ENCODE results near the gene CEP295NL. TPM values are rescaled to one million over a fixed set of nuclear protein-coding genes. Genes with fewer than 3 reads are reported as not detected.
"Not testable (repeated sequence)": the region's sequence is repeated elsewhere in the genome, so short reads cannot be mapped to it uniquely, and the experiment has no call there.

Gene CEP295NL
- total RNA-seq, 1 experiment from 2014 or later = 0.66 TPM

DNA sequence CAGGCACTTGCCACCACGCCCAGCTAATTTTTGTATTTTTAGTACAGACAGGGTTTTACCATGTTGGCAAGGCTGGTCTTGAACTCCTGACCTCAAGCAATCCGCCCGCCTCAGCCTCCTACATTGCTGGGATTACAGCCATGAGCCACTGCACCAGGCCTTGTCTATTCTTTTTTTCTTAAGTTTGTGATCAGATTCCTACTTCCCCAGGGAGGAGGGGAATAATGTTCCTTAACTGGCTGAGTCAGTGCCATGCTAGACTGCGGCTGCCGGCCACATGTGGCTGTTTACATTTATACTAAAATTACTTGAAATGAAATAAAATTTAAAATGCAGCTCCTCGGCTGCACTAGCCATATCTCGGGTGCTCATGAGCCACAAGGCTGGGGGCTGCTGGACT lies 34.6 kb downstream of the CEP295NL start:
- H3K79me1 ChIP-seq (ENCODE audit: insufficient read depth, low read depth, low read length, poor library complexity, severe bottlenecking) = no peaks in the 10 kb centered on the region
- H3K27me3 Mint-ChIP-seq (ENCODE audit: low read depth) = no peaks in the 10 kb centered on the region
- no peak overlapping the region for H2BK5ac ChIP-seq (ENCODE audit: insufficient read length, low read length)
- no peak overlapping the region; the same call in 1 of the 2 replicates for H3K14ac ChIP-seq (ENCODE audit: insufficient read depth, low read length)
- no peak overlapping the region for H4K5ac ChIP-seq (ENCODE audit: insufficient read length, low read depth, low read length)
- H2AFZ ChIP-seq (ENCODE audit: low read length) = no peak overlapping the region
- H3T11ph ChIP-seq (ENCODE audit: low read length) = no peak overlapping the region
- no peak overlapping the region for H3K56ac ChIP-seq (ENCODE audit: insufficient read length, low read depth, low read length)
- no peak overlapping the region for H3K4me2 ChIP-seq (ENCODE audit: insufficient read depth, insufficient read length, low read length)
- no peaks in the 10 kb centered on the region for H3K27me3 ChIP-seq (ENCODE audit: insufficient read depth, low read length)
- H3K18ac ChIP-seq (ENCODE audit: insufficient read length, low read depth, low read length) = no peak overlapping the region
- H3K9ac ChIP-seq (ENCODE audit: extremely low read depth, insufficient read length, low read length) = no peak overlapping the region
- H3K27ac ChIP-seq (ENCODE audit: insufficient read length, low read depth, low read length) = no peak overlapping the region
- H4K91ac ChIP-seq (ENCODE audit: insufficient read length, low read depth, low read length) = no peak overlapping the region
- no peak overlapping the region for H2BK120ac ChIP-seq (ENCODE audit: low read depth, low read length, poor library complexity, severe bottlenecking)
- TF ChIP-seq, protein P1, sequence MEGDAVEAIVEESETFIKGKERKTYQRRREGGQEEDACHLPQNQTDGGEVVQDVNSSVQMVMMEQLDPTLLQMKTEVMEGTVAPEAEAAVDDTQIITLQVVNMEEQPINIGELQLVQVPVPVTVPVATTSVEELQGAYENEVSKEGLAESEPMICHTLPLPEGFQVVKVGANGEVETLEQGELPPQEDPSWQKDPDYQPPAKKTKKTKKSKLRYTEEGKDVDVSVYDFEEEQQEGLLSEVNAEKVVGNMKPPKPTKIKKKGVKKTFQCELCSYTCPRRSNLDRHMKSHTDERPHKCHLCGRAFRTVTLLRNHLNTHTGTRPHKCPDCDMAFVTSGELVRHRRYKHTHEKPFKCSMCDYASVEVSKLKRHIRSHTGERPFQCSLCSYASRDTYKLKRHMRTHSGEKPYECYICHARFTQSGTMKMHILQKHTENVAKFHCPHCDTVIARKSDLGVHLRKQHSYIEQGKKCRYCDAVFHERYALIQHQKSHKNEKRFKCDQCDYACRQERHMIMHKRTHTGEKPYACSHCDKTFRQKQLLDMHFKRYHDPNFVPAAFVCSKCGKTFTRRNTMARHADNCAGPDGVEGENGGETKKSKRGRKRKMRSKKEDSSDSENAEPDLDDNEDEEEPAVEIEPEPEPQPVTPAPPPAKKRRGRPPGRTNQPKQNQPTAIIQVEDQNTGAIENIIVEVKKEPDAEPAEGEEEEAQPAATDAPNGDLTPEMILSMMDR (conservative IDR thresholded peaks at IDR 0.05) = no peak
- no peaks in the 10 kb centered on the region for H3K23me2 ChIP-seq (ENCODE audit: insufficient read length, low read depth, low read length, poor library complexity, severe bottlenecking)
- no peak overlapping the region for H3K4me3 Mint-ChIP-seq
- H3K27ac Mint-ChIP-seq = no peak overlapping the region
- H3K36me3 Mint-ChIP-seq (ENCODE audit: insufficient read depth in 1 of 3, low read depth in 3 of 3) = peaks cover 7 to 36% (median 22%) of the 10 kb centered on the region in 3 experiments; a peak in 6 of 7 replicates
- no peaks in the 10 kb centered on the region for H3K9me3 ChIP-seq (ENCODE audit: control insufficient read depth, low read depth, low read length)
- H3K4me1 ChIP-seq (ENCODE audit: insufficient read depth, low read length) = no peaks in the 10 kb centered on the region
- no CpG with 5 or more reads among the region's 7 CpGs for WGBS (ENCODE audit: extremely low coverage, insufficient read length, low lambda C conversion rate)
- no peaks in the 10 kb centered on the region for H3K79me2 ChIP-seq (ENCODE audit: insufficient read depth, low read length)
- H2BK20ac ChIP-seq (ENCODE audit: low read depth, low read length, poor library complexity, severe bottlenecking) = no peak overlapping the region
- H3K4ac ChIP-seq (ENCODE audit: low read depth, low read length) = no peak overlapping the region
- H3K23ac ChIP-seq (ENCODE audit: insufficient read length, low read depth, low read length) = no peak overlapping the region
- H4K8ac ChIP-seq (replicated peaks; ENCODE audit: insufficient read length, low read depth, low read length) = no peak overlapping the region
- no peak for DNase-seq
- peaks cover 2 to 5% of the 10 kb centered on the region in 2 experiments; a peak in 1 of 4 replicates for H3K4me1 Mint-ChIP-seq
- no peak overlapping the region for H2BK15ac ChIP-seq (ENCODE audit: low read depth, low read length)
- no peaks in the 10 kb centered on the region for H4K20me1 ChIP-seq (ENCODE audit: control insufficient read depth, insufficient read depth, insufficient read length)
- no peak overlapping the region for H2AK5ac ChIP-seq (ENCODE audit: insufficient read length, low read length)
- H3K9me3 Mint-ChIP-seq = no peaks in the 10 kb centered on the region
- H2BK12ac ChIP-seq (ENCODE audit: insufficient read length, low read depth, low read length) = no peak overlapping the region

GRCh38 chr17:78867046-78867445 lies 36.0 kb downstream of the CEP295NL start:
- H3K79me2 ChIP-seq (ENCODE audit: insufficient read depth, low read length); H3K18ac ChIP-seq (ENCODE audit: insufficient read length, low read depth, low read length); H3K4me1 ChIP-seq (ENCODE audit: insufficient read depth, low read length); H2BK15ac ChIP-seq (ENCODE audit: low read depth, low read length); H3K79me1 ChIP-seq (ENCODE audit: insufficient read depth, low read depth, low read length, poor library complexity, severe bottlenecking); H2BK20ac ChIP-seq (ENCODE audit: low read depth, low read length, poor library complexity, severe bottlenecking); H3K23me2 ChIP-seq (ENCODE audit: insufficient read length, low read depth, low read length, poor library complexity, severe bottlenecking); H2BK12ac ChIP-seq (ENCODE audit: insufficient read length, low read depth, low read length); H2BK120ac ChIP-seq (ENCODE audit: low read depth, low read length, poor library complexity, severe bottlenecking); H3K27me3 ChIP-seq (ENCODE audit: insufficient read depth, low read length); H3K27ac ChIP-seq (ENCODE audit: insufficient read length, low read depth, low read length); H2AFZ ChIP-seq (ENCODE audit: low read length); H3K27me3 Mint-ChIP-seq (ENCODE audit: low read depth); H3K4ac ChIP-seq (ENCODE audit: low read depth, low read length); H4K20me1 ChIP-seq (ENCODE audit: control insufficient read depth, insufficient read depth, insufficient read length); H3K4me2 ChIP-seq (ENCODE audit: insufficient read depth, insufficient read length, low read length); H3K23ac ChIP-seq (ENCODE audit: insufficient read length, low read depth, low read length); H3K4me1 Mint-ChIP-seq; H3T11ph ChIP-seq (ENCODE audit: low read length); H3K9me3 Mint-ChIP-seq; H4K8ac ChIP-seq (replicated peaks; ENCODE audit: insufficient read length, low read depth, low read length); H3K14ac ChIP-seq (ENCODE audit: insufficient read depth, low read length); H3K4me3 Mint-ChIP-seq; H2BK5ac ChIP-seq (ENCODE audit: insufficient read length, low read length); H3K56ac ChIP-seq (ENCODE audit: insufficient read length, low read depth, low read length); H3K9me3 ChIP-seq (ENCODE audit: control insufficient read depth, low read depth, low read length); H3K9ac ChIP-seq (ENCODE audit: extremely low read depth, insufficient read length, low read length); H2AK5ac ChIP-seq (ENCODE audit: insufficient read length, low read length); H4K91ac ChIP-seq (ENCODE audit: insufficient read length, low read depth, low read length); H4K5ac ChIP-seq (ENCODE audit: insufficient read length, low read depth, low read length); DNase-seq: not testable (repeated sequence)
- Mint-ChIP-seq H3K27ac (peak overlapping the region in 2 of 3 experiments; percentile 31 to 83; a peak in 3 of 7 replicates), H3K36me3 (ENCODE audit: insufficient read depth in 1 of 3, low read depth in 3 of 3) (peaks cover 7 to 35% (median 22%) of the 10 kb centered on the region in 3 experiments; a peak in 6 of 7 replicates)
- no CpG with 5 or more reads among the region's 3 CpGs for WGBS (ENCODE audit: extremely low coverage, insufficient read length, low lambda C conversion rate)

All from H9 (cell line).